Hematopoietic multipotent progenitor cell treated with erythropoietin and hydrocortisone succinate and interleukin-3 and kit ligand, for 15 days (in vitro differentiated cells): ENCODE data around the gene CD200.

Source experiments
- DNase-seq: peaks from one replicate; pipeline ENCODE4 v3.0.0-alpha.2; 2015; ENCODE audit warnings: low spot score

The CD200 gene

GRCh38 chr3:112333002-112333380 is at the start of gene CD200:
CD200 (plus strand) TSS chr3:112333156; CDS start chr3:112333213, 57 bp downstream.
- no peak for DNase-seq

GRCh38 chr3:112289011-112289410 is 43.9 kb upstream of the CD200 start:
- DNase-seq, result no peak

- peak; percentile 42 for DNase-seq
Measured at GRCh38 chr3:112293368-112294321, 39.3 kb upstream of the CD200 start, which contains the start of gene SLC9C1. SLC9C1 (minus strand) TSS chr3:112294216; CDS start chr3:112286791, 7,425 bp downstream.

- no peak for DNase-seq
Measured at GRCh38 chr3:112297714-112298113, 35.2 kb upstream of the CD200 start.

- no peak for DNase-seq
Measured at GRCh38 chr3:112298781-112299180, 34.2 kb upstream of the CD200 start.

GRCh38 chr3:112302150-112302830 is 30.7 kb upstream of the CD200 start:
- peak; percentile 54 for DNase-seq

- DNase-seq, result no peak
Measured at GRCh38 chr3:112302881-112303763, 29.8 kb upstream of the CD200 start.

GRCh38 chr3:112303764-112304325 is 29.1 kb upstream of the CD200 start:
- no peak for DNase-seq

- DNase-seq, result no peak
Measured at GRCh38 chr3:112304611-112305010, 28.3 kb upstream of the CD200 start.

GRCh38 chr3:112306825-112307224 is 26.1 kb upstream of the CD200 start:
- no peak for DNase-seq

- DNase-seq, result no peak
Measured at GRCh38 chr3:112307557-112307956, 25.4 kb upstream of the CD200 start.

- no peak for DNase-seq
Measured at GRCh38 chr3:112308151-112308911, 24.6 kb upstream of the CD200 start.

- DNase-seq, result no peak
Measured at GRCh38 chr3:112314649-112315048, 18.3 kb upstream of the CD200 start.

- DNase-seq, result no peak
Measured at GRCh38 chr3:112315791-112316190, 17.2 kb upstream of the CD200 start.

GRCh38 chr3:112319516-112320276 is 13.3 kb upstream of the CD200 start:
- DNase-seq, result no peak

GRCh38 chr3:112320691-112321090 is 12.3 kb upstream of the CD200 start:
- no peak for DNase-seq

- no peak for DNase-seq
Measured at GRCh38 chr3:112321867-112322652, 10.9 kb upstream of the CD200 start.

- no peak for DNase-seq
Measured at GRCh38 chr3:112327371-112327951, 5.5 kb upstream of the CD200 start.

- no peak for DNase-seq
Measured at GRCh38 chr3:112331851-112332250, 1.1 kb upstream of the CD200 start.
